ENCODE data around the gene TANC1.
A peak's percentile ranks its signal among the peaks of the same experiment; 100 is the strongest.
"Not testable (repeated sequence)": the region's sequence is repeated elsewhere in the genome, so short reads cannot be mapped to it uniquely, and the experiment has no call there.

Gene TANC1

DNA sequence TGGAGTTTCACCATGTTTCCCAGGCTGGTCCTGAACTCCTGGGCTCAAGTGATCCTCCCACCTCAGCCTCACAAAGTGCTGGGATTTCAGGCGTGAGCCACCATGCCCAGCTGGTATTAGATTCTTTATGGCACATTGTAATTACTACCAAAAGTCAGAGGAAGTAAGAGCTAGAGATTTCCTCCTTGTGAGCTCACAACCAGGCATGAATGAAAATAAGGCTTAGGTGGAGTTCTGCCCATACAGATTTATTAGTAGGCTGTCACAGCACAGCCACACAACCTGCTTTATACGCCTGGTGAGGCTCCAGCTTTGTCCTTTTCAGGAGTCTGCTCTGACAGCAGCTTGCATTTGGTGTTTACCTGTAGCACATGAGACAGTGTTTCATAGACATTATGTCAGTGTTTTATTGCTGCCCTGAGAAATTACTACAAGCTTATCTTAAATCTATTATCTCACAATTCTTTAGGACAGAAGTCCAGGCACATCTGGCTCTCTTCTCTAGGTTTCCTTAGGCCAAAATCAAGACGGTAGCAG is 156.6 kb downstream of the TANC1 start:
- no peak for DNase-seq

DNA sequence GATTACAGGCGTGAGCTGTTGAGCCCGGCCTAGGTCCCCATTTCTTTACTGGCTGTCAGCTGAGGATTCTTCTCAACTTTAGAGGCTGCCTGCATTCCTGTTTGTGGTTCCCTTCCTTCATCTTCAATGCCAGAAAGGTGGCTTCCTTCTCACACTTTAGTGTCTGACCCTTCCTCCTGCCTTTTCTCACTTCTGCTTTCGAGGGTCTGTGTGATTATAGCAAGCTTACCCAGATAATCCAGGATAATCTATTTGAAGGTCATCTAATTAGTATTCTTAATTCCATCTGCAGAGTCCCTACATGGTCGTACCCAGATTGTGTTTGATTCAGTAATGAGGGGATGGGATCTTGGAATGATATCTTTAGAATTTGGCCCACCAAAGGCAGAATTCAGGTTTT is 157.4 kb downstream of the TANC1 start:
- no peak for DNase-seq

DNA sequence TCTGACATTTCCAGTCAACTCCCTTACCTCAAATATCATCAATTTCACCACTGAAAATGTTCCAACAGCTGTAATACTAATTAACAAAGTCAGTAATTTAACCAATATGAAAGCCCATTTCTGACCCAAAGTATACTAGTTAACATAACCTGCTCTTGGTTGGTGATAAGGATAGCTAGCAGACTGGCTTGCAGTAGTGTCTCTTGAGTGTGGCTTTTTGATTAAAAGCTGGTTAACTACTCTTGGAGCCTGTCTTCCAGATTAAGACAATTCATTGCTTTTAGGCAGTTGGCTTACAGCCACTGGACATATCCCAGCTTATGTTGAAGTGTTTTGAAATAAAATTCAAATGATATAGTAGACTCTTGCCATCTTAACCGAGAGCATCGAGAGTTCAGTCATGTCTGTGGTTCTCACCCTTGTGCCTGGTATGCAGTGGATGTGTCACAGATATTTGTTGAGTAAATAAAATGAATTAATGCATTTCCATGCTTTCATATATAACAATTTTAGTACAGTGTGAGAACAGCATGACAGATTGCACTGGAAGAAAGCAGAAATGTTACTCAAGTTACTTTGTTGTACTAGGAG is 158.1 kb downstream of the TANC1 start:
- no peak for DNase-seq

DNA sequence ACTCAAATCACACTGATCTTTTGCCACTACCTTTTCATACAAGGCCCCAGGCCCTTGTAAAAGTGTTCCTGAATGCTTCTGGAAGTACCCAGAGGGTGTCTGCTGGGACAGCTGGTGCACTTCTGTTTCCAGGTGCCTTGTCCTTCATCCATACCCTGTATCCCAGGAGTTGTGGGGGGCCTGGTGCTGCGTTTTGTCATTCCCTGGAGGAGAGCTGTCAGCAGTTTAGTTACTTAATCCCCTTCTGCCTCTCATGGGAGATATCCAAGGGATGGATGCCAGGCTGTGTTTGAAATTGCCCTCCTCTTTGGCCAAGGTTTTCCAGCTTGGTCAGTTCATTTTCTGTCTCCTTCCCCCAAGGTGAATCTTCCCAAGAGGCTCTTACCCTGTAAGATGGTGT is 159.8 kb downstream of the TANC1 start:
- no peak for DNase-seq

DNA sequence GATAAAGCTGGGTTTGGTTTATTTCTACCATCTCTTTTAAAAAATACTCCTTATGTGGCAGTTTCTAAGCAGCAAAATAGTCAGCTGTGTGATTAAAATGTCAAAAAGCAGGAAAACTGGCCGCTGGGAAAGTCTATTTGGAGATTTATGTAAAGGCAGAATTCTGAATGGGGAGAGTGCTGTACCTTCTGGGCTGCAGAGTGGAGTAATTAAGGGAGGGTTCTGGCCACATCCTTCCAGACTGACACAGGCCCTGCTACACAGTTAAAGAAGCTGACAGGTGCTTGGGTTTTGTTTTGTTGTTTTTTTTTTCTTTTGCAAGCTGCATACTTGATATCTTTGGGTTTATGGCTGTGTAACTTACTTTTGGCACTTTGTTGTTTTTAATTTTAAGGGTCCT is 160.8 kb downstream of the TANC1 start:
- DNase-seq, result no peak

DNA sequence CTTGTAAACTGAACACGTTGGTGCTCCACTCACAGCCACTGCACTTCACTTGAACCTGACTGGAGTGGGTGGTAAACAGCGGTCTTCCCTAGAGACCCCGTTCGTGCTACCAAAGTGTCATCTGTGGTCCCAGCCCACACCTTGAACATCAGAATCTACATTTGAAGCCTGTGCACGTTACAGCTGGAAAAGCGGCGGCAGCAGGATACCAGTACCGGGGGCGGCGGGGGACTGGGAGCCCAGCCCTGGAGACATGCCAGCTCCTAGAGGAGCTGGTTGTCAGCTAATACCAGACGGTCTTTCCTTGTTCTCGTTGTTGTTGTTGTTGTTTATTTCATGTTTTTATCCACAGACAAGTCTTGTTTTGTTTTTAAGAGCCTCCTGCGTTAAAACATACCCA is 161.4 kb downstream of the TANC1 start:
- peak; percentile 78 for DNase-seq

DNA sequence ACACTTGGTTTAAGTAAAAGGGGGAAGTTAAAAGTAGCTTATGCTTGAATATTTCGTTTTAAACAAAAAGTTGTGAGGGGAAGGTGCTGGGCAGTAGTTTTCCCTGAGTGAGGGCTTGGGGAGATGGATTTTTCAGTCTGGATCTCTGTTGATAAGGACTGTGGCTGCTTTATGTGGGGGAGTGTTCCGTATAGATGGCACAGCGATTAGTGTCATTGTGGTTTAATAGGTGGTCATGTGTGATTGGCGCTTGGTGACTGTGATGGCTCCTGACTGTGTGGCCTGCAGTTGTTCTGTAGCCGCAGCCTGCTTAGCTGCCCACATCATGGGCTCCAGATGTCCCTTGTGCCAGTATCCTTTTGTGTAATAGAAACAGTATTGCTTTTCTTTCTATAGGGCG is 161.9 kb downstream of the TANC1 start:
- DNase-seq, result no peak

DNA sequence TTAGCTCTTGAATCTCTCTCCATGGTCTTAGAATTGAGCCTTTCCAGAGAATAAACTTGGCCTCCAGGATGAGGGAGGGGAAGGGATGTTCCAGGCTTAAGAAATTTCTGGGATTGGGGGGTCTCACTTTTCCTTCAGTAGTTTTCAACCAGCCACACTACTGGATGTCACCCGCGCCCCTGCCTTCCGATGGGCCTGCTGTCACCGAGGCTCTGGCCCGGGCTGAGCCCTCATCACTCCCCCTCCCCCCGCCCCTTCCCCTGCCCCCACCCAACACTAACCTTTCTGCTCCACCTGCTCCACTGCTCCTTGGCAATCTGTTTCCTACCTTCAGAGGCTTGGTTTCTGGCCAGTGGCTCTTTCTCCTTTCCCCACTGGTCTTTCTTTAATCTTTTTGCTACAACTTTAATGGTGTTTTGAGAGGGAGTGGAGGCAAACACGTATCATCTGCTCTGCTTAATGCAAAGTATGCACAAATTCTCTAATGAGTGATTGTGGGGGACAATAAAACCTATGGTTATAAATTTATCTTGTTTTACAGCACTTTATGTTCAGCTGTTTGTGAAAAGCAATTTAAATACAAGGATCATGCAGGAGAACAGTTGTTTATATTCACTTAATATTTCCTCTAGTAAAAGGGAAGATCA is 162.9 kb downstream of the TANC1 start:
- DNase-seq, result no peak

DNA sequence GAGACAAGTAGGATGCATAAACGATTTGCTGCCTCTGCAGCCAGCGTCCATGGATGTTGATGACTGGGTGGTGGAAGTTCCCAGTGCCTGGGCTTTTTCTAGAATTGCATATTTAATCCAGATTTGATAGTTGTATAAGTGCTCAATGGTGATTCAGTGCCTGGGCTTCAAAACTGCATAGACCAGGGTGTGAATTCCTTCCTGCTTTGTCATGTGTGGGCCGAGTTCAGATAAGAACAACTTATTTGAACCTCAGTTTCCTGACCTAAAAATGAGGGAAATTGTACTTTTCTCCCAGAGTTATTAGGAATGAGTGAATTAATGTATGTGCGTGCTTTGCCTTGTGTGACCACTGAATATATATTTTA is 163.5 kb downstream of the TANC1 start:
- DNase-seq, result no peak

DNA sequence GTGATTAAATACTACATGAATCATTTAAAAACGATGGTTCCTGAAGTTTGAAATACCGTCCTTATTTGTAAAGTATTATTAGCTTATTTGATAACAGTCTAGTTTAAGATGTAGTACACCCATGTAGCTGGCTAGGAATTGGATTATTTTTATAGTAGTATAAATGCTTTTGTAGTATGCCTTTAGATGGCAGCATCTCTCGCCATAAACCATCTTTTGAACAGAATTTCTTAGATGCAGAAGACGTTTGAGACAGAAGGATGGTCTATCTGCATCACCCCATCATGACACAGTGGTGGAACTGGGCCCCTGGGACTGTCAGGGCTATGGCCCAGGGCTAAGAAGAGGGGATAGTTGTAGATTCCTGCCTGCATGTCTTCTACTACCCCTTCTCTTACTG is 165.4 kb downstream of the TANC1 start:
- peak; percentile 7 for DNase-seq

DNA sequence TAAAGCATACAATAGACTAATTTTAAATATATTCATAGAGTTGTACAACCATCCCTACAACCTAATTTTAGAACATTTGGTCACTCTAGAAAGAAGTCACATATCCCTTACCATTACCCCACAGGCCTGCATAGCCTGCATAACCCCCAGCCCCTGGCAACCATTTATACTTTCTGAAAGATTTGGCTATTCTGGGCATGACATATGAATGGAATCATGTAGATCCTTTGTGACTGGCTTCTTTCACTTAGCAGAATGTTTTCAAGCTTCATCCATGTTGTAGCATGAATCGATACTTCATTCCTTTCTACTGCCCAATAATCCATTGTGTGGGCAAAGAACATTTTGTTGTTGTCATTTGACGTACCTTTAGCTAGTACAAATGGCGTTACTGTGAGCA is 166.5 kb downstream of the TANC1 start:
- DNase-seq, result no peak

DNA sequence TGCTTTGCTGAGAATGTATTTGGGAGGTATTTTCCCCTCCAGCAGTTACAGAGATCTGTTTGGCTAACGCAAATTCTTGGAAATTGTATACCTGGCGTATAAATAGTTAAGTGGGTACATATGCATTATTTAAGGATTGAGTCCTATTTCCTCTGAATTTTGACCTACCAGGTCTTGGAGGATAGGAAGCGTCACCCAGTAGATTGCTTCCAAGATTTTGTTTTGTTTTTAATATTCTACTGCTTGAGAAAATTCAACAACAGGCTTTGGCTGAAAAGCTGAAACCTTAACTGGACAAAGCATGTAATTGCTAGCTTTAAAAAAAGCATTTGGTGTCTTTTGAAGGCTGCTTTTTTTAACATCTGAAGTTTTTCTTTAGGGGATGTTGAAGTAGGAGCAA is 168.0 kb downstream of the TANC1 start:
- no peak for DNase-seq

DNA sequence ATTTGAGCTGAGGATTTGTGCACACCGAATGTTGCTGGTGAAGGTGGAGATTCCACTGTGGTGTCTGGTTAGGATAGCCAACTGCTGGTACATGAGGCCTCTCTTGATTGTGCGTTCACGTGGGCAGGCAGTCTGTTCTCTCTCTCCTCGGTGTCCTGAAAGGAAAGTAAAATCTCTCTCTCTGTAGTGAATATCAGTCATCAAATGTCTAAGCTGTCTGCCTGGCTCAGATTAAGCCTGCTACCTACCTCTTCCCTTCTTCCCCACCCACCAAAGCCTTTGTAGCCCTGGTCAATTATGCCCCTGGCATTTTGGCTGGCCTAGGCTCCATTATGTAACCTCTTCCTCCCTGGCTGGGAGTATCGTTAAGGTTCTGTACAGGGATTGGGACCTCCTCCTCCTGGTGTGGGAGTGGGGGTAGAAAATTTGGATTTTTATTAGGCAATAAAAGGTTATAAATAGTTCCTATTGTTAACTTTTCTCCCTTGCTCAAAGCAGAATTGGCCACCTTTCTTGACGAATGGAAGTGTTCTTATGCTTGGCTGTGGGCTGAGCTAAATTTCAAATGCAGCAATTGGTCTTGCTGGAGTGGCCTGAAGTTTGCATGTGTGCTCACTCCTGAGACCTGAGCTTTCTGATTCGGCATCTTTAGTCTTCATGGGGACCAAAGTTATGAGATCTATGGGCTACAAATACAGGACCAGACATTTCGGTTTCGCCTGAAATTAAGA is 169.2 kb downstream of the TANC1 start:
- DNase-seq, result no peak

DNA sequence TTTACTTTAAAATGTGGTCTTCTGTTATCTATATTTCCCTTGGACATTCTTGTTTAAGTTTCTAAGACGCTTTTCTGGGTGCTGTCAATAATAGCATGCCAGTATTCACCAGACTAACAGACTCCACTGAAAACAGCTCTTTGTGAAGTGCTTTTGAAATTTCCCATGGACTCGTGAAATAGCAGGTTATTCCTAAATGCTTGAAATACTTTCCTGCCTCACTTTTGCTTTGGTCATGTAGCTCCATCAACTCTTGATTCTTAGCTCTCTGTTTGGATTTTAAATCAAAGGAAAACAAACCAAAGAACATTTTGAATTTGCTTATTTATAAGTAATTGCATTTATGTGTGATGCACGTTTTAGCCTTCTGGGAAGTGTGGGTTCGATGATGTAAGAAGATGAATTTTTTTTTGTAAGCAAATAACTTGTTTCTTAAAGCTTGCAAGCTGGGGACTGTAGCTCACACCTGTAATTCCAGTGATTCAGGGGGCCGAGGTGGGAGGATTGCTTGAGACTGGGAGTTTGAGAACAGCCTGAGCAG is 170.3 kb downstream of the TANC1 start:
- no peak for DNase-seq

DNA sequence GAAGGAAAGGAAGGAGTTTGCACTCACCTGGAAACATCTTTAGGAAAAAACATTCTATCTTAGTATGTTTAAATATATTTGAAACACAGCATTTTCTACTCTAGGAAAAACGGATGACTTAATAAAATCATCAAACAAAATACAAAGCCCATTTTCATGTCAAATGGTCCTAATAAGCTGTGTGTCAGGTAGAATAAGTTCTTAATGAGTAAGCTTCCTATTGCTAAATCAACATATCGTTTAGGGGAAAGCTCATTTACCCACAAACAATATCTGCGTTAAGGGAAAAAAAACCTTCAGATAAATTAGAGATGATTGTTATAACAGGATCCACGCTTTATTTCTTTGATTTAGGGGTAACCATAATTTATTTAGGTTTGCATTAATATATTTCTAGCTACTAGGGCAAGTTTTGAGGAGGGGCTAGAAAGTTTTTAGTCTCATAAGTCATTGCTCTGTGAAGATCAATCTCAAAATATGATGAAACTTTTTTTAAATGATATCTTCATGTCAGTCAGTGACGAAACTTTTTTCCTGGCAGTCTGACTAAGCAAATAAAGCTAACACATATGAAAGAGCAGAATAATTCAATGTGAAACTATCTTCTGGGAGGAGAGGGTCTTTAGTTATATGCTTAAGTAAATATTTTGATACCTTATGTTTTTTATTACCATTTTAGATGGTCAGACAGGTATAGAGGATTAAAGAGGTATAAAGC is 170.9 kb downstream of the TANC1 start:
- DNase-seq, result no peak

DNA sequence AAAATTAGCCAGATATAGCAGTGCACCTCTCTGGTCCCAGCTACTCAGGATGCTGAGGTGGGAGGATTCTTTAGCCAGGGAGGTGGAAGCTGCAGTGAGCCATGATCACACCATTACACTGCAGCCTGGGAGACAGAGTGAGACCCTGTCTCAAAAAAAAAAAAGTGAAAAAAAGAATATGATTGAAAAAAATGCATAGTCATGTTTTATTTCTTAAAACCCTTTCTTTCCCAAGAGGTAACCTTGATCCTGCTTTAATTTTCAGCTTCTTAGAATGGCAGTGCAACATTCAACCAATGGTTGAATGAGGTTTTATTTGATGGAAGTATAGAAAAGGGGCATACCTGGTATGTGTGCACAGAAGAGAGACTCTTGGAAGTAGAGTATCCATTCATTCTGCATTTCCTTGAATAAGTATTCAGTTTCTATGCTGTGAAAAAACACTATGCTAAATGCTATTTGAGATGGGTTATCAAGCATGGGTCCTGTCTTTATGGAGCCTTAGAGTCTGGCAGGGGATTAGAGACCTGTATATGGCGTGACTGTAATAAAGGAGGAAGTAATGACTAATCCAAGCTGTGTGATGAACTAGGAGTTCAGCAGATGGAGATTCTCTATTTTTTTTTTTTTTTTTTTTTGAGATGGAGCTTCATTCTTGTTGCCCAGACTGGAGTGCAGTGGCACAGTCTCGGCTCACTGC is 171.8 kb downstream of the TANC1 start:
- DNase-seq, result no peak

DNA sequence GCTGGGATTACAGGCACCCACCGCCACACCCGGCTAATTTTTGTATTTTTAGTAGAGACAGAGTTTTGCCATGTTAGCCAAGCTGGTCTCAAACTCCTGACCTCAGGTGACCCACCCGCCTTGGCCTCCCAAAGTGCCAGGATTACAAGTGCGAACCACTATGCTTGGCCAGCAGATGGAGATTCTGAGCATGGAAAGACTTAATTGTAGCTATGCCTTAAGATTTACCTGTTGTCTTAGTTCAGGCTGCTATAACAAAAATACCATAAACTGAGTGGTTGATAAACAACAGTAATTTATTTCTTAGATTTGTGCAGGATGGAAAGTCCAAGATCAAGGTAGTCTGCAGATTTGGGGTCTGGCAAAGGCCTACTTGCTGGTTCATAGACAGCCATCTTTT is 172.4 kb downstream of the TANC1 start:
- not testable (repeated sequence) for DNase-seq

DNA sequence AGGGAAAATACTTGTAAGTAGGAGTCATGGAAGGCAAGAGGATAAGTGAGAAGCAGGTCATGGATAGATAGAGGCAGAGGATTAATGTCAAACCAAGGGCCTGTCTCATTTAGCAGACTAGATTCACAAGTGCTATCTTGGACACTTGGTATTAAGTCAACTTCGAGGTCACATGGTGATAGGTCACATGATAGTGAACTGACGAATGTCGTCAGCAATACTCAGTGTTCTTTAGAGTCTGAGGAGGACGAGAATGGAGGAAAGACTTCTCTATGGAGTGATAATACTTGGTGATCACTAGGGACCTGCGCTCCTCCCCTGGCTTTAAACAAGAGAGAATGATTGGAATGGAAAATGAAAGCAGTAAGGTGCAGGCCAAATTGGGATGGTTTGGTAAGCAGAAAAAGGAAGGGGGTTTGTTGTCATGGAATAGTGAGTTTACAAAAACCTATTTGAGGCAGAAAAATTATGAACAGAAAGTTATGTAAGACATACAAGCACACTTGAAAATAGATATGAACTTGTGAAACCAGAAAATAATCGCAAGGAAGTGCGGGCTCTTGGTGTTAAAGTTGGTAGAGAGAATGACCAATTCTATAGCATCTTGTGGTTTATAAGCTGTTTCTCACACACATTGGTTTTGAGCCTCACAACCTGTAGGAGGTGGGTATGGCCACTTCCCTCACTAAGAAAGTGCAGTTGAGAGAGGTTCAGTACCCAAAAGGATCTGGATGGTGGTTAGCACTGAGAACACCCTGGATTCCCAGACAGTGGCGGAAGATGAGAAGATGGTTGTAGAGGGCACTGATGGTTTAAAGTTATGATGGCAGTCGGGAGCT is 176.6 kb downstream of the TANC1 start:
- no peak for DNase-seq

DNA sequence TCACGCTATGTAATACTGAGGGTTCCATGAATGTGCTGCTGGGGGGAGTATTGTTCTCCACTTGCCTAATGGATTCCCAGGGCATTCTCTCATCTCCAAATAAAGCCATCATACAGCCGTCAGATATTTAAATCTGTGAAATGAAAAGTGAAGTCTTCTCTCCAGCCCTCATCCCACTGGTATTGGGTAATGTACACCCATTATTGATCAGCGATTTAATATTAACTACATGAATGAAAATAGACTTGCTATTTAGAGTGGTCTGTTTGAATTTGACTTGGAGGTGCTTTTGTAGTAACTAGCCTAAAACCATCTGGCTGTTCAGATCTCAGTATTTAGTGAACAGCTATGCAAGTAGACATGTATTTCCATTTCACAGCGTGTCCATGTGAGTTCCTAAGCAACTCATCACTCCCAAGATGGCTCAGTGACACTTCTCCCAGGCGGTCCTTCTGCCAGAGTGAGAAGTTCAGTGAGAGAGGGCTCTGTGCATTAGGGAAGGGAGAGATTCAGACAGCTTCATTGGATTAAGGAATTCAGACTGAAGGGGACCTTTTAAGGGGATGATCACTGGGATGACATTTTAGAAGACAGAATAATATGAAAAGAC is 177.4 kb downstream of the TANC1 start:
- no peak for DNase-seq

DNA sequence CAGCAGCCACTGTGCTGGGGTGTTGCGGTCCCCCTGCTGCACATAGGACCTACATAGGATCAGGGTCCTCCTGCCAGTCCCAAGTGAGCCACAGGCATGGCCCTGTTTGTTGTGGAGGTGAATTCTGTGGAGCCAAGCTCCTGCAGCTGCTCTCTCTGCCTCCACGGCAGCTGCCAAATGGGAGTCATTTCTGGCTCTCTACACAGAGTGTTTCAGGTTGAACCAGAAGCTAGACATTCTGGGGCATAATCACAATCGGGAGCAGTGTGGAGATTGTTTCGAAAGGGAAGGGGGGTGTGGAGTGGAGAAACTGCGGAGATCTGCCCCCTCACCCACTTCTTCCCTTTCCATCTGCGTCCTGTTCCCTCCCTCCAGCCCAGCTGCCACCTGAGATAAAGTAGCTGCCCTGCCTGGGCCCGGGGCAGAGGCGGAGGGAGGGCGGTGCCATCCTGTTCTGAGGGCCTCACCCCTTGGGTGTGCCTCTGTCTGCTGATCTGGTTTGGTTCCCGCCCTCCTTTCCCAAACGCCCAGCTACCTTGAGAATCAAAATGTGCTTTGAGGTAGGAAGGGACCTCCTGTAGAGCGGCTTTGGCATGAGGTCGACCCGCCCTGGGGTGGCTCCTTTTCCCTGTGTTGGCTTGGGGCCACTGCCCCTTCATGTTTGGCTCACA is 178.7 kb downstream of the TANC1 start:
- peak; percentile 84 for DNase-seq

DNA sequence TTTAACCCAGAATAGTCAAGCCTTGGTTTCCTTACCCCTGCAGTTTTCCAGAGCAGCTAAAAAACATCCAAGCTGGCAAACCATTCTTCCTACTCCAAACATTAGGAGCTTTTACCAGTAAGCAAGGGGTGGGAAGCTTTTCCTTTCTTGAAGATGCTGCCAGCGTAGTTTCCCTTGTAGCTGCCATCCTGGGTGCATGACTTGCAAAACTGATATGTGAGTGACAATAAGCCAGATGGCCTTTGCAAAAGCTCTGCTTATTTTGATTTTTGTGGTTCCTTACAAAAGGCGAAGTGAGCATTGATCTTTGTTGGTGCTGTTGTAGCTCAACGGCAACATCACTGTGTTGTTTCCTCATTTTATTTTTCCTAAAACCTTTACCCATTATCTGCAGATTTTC is 179.2 kb downstream of the TANC1 start:
- DNase-seq, result no peak

All from NCI-H1694 (cell line).